Purkinje cell (primary cell): ENCODE data around the gene RAPGEF6. TPM values are rescaled to one million over a fixed set of nuclear protein-coding genes. Genes with fewer than 3 reads are reported as not detected.

ENCODE experiments used
- polyA plus RNA-seq: library from polyadenylated mRNA; unstranded; fragments of >200 nt; fragmentation: Nextera tagmentation; gene quantifications from 2 replicates; pipeline ENCODE4 v1.2.1, GENCODE V29; 2014

The RAPGEF6 gene, protein sequence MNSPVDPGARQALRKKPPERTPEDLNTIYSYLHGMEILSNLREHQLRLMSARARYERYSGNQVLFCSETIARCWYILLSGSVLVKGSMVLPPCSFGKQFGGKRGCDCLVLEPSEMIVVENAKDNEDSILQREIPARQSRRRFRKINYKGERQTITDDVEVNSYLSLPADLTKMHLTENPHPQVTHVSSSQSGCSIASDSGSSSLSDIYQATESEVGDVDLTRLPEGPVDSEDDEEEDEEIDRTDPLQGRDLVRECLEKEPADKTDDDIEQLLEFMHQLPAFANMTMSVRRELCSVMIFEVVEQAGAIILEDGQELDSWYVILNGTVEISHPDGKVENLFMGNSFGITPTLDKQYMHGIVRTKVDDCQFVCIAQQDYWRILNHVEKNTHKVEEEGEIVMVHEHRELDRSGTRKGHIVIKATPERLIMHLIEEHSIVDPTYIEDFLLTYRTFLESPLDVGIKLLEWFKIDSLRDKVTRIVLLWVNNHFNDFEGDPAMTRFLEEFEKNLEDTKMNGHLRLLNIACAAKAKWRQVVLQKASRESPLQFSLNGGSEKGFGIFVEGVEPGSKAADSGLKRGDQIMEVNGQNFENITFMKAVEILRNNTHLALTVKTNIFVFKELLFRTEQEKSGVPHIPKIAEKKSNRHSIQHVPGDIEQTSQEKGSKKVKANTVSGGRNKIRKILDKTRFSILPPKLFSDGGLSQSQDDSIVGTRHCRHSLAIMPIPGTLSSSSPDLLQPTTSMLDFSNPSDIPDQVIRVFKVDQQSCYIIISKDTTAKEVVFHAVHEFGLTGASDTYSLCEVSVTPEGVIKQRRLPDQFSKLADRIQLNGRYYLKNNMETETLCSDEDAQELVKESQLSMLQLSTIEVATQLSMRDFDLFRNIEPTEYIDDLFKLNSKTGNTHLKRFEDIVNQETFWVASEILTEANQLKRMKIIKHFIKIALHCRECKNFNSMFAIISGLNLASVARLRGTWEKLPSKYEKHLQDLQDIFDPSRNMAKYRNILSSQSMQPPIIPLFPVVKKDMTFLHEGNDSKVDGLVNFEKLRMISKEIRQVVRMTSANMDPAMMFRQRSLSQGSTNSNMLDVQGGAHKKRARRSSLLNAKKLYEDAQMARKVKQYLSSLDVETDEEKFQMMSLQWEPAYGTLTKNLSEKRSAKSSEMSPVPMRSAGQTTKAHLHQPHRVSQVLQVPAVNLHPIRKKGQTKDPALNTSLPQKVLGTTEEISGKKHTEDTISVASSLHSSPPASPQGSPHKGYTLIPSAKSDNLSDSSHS (N-terminal part only)
- polyA plus RNA-seq, result 4.5 and 7.2 TPM in 2 replicates

DNA sequence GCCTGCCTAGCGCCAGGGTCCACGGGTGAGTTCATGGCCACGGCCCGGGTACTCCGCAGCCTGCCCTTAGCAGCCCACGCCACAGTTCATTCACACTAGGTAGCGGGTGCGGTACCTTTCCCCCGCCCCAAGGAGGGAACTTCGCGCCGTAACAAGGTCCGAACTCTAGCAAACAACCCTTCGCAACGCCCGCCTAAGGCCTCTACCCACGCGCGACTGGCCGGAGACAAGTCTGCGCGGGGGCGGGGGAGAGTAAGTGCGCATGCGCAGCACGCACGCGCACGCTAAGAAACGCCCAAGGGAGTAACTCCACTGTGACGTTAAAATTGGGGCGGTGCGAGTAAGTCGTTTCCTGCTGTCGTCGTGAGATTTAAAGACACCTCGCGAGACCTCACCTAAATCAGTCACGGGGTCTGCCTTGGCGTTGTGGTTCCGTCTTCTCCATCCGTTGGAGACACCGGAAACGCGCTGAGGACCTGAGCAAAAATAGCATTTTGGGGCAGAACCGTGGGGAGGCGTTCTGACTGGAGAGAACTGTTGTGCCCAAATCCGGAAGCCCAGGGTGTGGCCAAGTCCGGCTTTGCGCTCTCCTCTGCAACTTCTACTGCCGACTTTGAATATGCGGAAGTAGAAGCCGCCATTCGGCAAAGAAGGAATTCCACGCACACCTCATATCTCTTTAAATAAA lies at the start of gene RAPGEF6:
RAPGEF6 (minus strand) TSS at position 234 of the 688 bp plus-strand sequence; CDS start at position 35, 199 bp downstream.

Other genes starting within 250 kb of the RAPGEF6 start
- 19.7 and 23.5 TPM in 2 replicates for gene FNIP1, start 161.8 kb upstream of the RAPGEF6 start, polyA plus RNA-seq